Adrenal gland (tissue), 12 donors: Measurements from ENCODE around the gene NHERF2. TPM values are rescaled to one million over a fixed set of nuclear protein-coding genes. Genes with fewer than 3 reads are reported as not detected.
A peak's percentile ranks its signal among the peaks of the same experiment; 100 is the strongest.

Source experiments
- DNase-seq, 7 donors: peaks; one replicate each; pipeline ENCODE4 v3.0.0-alpha.2; 2019 to 2020
- H3K27ac ChIP-seq, 5 donors: fragments of 200-600 bp; sonication (generic) in 4 of 5; 1 replicate in 3 of 5; 2 replicates in 2 of 5; pipeline versions ENCODE4 v1.5.1 to v1.8.0; 2016 to 2020; ENCODE audit warnings: mild to moderate bottlenecking in 1 of 5
- H3K27me3 ChIP-seq: fragments of 200-600 bp; 2 replicates; pipeline ENCODE4 v1.8.0; 2021
- H3K36me3 ChIP-seq, 2 donors: fragments of 200-600 bp; replicated peaks in 1 of 2; 1 replicate in 1 of 2; 2 replicates in 1 of 2; pipeline versions ENCODE4 v1.5.1 to v1.8.0; 2018 to 2022
- H3K4me1 ChIP-seq, 2 donors: fragments of 200-600 bp; replicated peaks in 1 of 2; 1 replicate in 1 of 2; 2 replicates in 1 of 2; pipeline versions ENCODE4 v1.5.1 to v1.8.0; 2018 to 2021
- H3K4me3 ChIP-seq, 4 donors: fragments of 200-600 bp; sonication (generic) in 3 of 4; one replicate each; pipeline ENCODE4 v1.5.1; 2016 to 2018
- H3K9me3 ChIP-seq, 3 donors: fragments of 200-600 bp; sonication (generic) in 1 of 3; replicated peaks in 1 of 3; 1 replicate in 2 of 3; 2 replicates in 1 of 3; pipeline versions ENCODE4 v1.5.1 to v1.8.0; 2016 to 2021
- CTCF ChIP-seq, 6 experiments: fragments of 450-650 bp in 4 of 6; fragments of 200-600 bp in 2 of 6; sonication (generic) in 1 of 6; IDR thresholded peaks; 1 replicate in 5 of 6; 2 replicates in 1 of 6; pipeline versions ENCODE4 v1.5.1 to v1.8.0; 2016 to 2021; ENCODE audit warnings: antibody characterized with exemption in 6 of 6, mild to moderate bottlenecking in 2 of 6, moderate library complexity in 1 of 6
- POLR2A ChIP-seq, 2 donors: fragments of 450-650 bp; IDR thresholded peaks; one replicate each; pipeline ENCODE4 v1.6.1; 2017; ENCODE audit warnings: antibody characterized with exemption in 2 of 2, mild to moderate bottlenecking in 2 of 2, moderate library complexity in 1 of 2
- WGBS, 4 donors: extraction: QIAGEN DNeasy Blood & Tissue Kit in 2 of 4; methylation state at CpG; one replicate each; pipeline versions ENCODE4 v1.1.5 to v1.1.7; 2013 to 2017; 5-methylcytosine and 5-hydroxymethylcytosine counted together
- intact Hi-C, 2 donors: fragments of 100-400 bp; cut with DNase I; formaldehyde crosslinking; loops; one replicate each; pipeline versions ENCODE4 v1.14.1 to v1.15.0; 2022 to 2023
- polyA plus RNA-seq, 3 donors: library from polyadenylated mRNA; stranded (reverse); fragments of 200-250 nt in 2 of 3; fragments of 350-450 nt in 1 of 3; fragmentation: Illumina TruSeq in 1 of 3; extraction: RNeasy Lipid Tissue Mini Kit (QIAGEN cat#74804) in 1 of 3; gene quantifications; one replicate each; pipeline ENCODE4 v1.2.3, GENCODE V29; 2013 to 2014
- total RNA-seq, 9 donors: library from RNA; depleted of rRNA in 4 of 9; stranded (reverse); fragments of >200 nt in 4 of 9; fragments of 120-200 nt in 1 of 9; fragmentation: NEBNext Ultra II Directional in 1 of 9; extraction: Animal tissue kit (Norgen Biotek cat#: 25700) in 1 of 9; gene quantifications; one replicate each; pipeline versions ENCODE4 v1.1.0 to v1.2.4, GENCODE V29; 2013 to 2023
- donor health status: healthy with polysubstance abuse.
- donor health status: Bipolar disorder and iron deficiency.
- donor health status: DM: yes; HTN: yes; CAD: no.
- donor health status: DM: no; HTN: no; CAD: no.
- donor health status: DM: no; HTN: no; CAD: no.
- donor health status: DM: yes; HTN: yes; CAD: no.

Gene NHERF2
- total and polyA plus RNA-seq, 12 donors = 12.5 to 263 (median 67.7) TPM

- intact Hi-C loops = no loop called here
- TF ChIP-seq POLR2A (IDR thresholded peaks at IDR 0.05) (no peak), CTCF (IDR thresholded peaks at IDR 0.05) (no peak)
- no peaks in the 10 kb centered on the region for H3K36me3 ChIP-seq
Measured at GRCh38 chr16:2037647-2038381, 11.1 kb downstream of the NHERF2 start.

GRCh38 chr16:2038382-2039231 lies 11.9 kb downstream of the NHERF2 start:
- DNase-seq = no peak
- H3K27ac ChIP-seq = peak overlapping the region in 3 of 5 donors; percentile 40 to 90 (median 78)
- no peaks in the 10 kb centered on the region for H3K36me3 ChIP-seq
- intact Hi-C loops = no loop called here
- TF ChIP-seq POLR2A (IDR thresholded peaks at IDR 0.05) = no peak
- TF ChIP-seq CTCF (IDR thresholded peaks at IDR 0.05) = no peak
- 46 to 74% (median 70%) methylated on average over 14 to 41 of the region's 41 CpGs for WGBS, 4 donors
- H3K4me3 ChIP-seq = no peak overlapping the region
- no peaks in the 10 kb centered on the region for H3K9me3 ChIP-seq
- no peaks in the 10 kb centered on the region for H3K27me3 ChIP-seq
- H3K4me1 ChIP-seq = peaks cover 5 to 54% of the 10 kb centered on the region in 2 donors

More at GRCh38 chr16:2037647-2038381, 11.1 kb downstream of the NHERF2 start:
- Histone ChIP-seq H3K4me3 (no peak overlapping the region), H3K9me3 (no peaks in the 10 kb centered on the region), H3K27me3 (no peaks in the 10 kb centered on the region), H3K4me1 (peaks cover 9 to 62% of the 10 kb centered on the region in 2 donors), H3K27ac (peak overlapping the region in 2 of 5 donors; percentile 72 to 90)
- 74 to 77% (median 76%) methylated on average over 17 to 29 of the region's 29 CpGs for WGBS, 4 donors
- no peak for DNase-seq

GRCh38 chr16:2039274-2040031 lies 12.8 kb downstream of the NHERF2 start:
- no peaks in the 10 kb centered on the region for H3K9me3 ChIP-seq
- peak overlapping the region in 3 of 5 donors; percentile 40 to 90 (median 78) for H3K27ac ChIP-seq
- H3K27me3 ChIP-seq = no peaks in the 10 kb centered on the region
- TF ChIP-seq CTCF (IDR thresholded peaks at IDR 0.05) (no peak), POLR2A (IDR thresholded peaks at IDR 0.05) (no peak)
- H3K36me3 ChIP-seq = no peaks in the 10 kb centered on the region
- no peak overlapping the region for H3K4me3 ChIP-seq
- DNase-seq = peak in 6 of 7 donors; percentile 40 to 84 (median 64)
- H3K4me1 ChIP-seq = peaks cover 0 to 48% of the 10 kb centered on the region in 2 donors
- 57 to 66% (median 59%) methylated on average over 19 to 29 of the region's 29 CpGs for WGBS, 4 donors
- intact Hi-C loops = no loop called here
